ENCODE measurements around the gene SLCO2A1.

The SLCO2A1 gene

GRCh38 chr3:134034005-134034785 is 4.5 kb upstream of the SLCO2A1 start:
- no peak for DNase-seq (ENCODE audit: low read depth)

DNA sequence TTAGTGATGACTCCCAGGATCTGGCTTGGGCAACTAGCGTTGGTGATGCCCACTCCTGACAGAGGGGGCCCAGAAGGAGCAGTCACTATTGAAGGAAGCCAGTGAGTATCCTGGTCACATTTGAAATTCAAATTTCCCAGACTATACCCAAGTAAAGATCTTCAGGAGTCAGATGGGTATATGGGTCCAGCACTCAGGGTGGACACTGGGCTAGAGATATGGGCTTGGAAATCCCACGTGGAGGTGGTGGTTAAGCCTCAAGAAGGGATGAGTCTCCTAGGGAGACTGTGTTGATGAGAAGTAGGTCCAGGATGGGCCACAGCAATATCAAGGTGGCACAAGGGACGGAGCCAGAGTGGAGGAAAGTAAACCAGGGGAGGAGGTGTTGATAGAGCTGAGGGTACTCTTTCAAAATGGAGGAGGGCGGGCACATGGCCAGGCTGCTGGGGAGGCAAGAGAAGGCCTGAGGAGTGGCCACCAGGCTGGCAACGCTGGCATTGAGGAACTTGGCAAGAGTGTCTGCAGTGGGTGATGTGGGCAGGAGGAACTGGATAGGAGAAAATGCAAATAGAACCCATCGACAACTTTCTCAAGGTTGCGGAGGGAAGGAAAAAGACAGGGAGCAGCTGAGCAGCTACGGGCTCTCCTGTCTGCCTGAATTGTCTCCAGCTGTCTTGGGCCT is 3.7 kb upstream of the SLCO2A1 start:
- DNase-seq (ENCODE audit: low read depth): no peak

- DNase-seq (ENCODE audit: low read depth): no peak
Measured at GRCh38 chr3:134031348-134031915, 1.7 kb upstream of the SLCO2A1 start.

DNA sequence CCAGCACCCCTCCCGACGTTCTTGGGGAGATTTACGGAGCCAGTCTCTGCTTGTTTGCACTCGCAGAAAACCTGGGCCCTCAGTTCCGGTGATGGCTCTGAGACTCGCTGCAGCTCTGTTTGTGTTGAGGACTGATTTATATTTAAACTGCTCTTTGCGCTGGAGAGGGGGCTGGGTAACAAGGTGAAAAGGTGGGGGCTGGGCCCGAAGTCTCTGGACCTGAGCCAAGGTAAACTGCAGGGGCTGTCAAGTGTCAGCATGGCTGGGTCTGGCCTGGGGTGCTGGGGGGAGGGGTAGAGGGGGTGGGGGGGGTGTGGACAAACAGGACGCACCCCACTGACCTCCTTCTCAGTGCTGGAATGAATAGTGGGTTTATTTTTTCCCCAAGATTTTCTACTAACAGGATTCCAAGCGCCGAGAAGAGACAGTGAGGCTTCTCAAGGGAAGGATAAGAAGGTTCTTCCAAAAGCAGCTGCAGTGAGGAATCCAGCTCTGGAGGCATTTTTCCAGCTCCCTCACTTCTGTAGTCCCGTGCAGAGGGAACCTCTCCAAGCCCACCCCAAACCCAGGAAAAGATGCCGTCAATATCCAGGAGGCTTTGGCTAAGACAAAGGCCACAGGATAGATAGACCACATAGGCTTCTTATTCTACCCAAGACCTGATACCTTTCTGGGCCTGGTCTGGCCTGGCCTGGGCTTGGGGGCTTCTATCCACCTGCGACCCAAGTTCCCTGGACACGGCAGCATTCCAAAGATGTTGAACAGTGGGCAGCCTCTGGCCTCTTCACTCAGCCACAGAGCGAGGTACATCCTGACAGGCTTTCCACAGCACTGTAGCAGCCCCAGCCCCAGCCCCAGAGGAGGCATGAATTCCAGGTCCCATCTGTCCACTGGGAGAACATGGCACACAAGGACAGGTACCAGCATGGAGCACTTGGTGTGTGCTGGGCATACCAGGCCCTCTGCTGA is 938 bp upstream of the SLCO2A1 start:
- no peak for DNase-seq (ENCODE audit: low read depth)

DNA sequence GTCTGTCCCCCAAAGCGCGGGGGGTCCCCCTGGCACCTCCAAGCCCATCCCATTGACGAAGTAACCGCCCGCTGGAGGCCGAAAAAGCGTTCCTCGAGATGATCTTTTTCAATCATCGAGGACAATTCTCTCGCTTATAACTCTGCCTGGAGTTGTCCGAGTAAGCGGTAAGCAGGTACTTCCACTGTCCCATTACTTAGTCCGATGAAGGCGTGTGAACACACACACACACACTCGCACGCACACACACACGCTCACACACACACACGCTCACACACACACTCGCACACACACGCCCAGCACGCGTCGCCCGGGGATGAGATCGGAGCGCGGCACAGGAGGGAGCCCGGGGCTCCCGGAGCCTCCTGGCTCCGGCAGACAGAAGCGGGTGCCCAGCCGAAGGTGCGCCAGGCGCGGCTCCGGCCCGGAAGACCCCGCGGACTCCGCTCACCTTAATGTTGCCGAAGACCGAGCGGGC is 430 bp downstream of the SLCO2A1 start:
- DNase-seq (ENCODE audit: low read depth): no peak

DNA sequence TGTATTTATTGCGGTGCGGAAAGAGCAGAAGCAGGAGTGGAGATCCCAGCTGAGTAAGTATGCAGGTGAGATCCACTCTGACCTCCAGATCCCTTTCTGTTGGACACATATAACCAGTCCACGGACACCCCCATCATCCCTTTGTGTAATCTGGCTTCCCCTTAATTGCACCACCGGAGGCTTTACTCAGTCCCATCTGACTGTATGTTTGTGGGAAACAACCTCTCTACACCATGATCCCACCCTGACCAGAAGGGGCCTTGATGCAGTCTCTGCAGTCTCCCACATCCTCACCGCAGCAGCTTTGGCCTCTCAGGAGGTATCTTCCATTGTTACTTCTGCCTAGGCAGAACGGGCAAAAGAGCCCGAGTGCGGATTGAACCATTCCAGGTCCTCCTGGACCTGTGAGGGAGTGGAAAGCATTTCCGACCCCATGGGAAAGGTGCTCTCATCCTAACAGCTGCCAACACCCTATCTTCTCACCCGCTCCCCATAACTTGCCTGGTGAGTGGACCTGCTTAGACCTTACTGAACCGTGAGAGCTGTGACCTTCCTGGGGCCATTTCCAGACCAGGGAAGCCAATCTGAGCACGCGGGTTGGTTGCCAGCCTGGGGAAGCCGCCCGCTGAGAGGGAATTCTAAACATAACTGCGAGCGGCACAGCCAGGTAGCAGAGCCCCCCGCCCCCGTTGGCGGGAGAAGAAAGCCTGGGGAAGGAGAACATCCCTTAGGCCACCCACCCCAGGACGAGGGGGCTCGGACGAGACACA is 1.1 kb downstream of the SLCO2A1 start:
- no peak for DNase-seq (ENCODE audit: low read depth)

GRCh38 chr3:134027631-134028030 is 2.1 kb downstream of the SLCO2A1 start:
- no peak for DNase-seq (ENCODE audit: low read depth)

DNA sequence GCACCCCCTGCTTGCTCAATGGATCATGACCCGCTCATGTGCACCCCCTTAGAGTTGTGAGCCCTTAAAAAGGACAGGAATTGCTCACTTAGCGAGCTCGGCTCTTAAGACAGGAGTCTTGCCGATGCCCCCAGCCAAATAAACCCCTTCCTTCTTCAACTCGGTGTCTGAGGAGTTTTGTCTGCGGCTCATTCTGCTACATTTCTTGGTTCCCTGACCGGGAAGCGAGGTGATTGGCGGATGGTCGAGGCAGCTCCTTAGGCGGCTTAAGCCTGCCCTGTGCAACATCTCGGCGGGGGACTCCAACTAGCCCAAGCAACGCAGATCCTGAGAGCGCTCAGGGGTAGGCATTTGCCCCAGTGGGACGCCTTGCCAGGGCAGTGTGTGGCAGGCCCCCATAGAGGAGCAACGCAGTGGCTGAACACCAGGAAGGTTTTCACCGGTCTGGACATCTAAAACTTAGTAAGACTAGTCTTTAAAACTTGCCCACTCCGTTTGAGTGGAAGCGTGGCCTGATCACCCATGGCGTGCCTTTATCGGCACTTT is 9.5 kb downstream of the SLCO2A1 start:
- no peak for DNase-seq (ENCODE audit: low read depth)

GRCh38 chr3:134018850-134019249 is 10.9 kb downstream of the SLCO2A1 start:
- no peak for DNase-seq (ENCODE audit: low read depth)

GRCh38 chr3:134018406-134018805 is 11.3 kb downstream of the SLCO2A1 start:
- no peak for DNase-seq (ENCODE audit: low read depth)

- DNase-seq (ENCODE audit: low read depth): no peak
Measured at GRCh38 chr3:134017490-134017889, 12.2 kb downstream of the SLCO2A1 start.

- no peak for DNase-seq (ENCODE audit: low read depth)
Measured at GRCh38 chr3:134014270-134014669, 15.5 kb downstream of the SLCO2A1 start.

DNA sequence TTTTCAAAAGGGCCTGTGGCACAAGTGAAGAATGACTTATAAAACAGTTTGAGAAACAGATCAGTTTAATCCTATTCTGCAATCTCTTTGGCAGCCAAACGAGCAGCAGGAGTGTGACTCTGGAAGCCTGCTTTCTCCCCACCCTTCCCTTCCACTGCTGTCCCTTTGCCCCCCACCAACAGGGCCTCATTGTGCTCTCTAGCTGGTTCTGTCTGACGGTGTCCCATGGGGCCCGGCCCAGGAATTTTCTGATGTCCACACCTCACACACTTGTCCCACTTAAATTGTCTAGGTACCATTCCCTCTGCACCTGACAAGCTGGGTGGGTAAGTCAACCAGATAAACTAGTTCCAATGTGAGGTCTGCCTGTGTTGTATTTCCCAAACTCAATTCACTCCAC is 16.4 kb downstream of the SLCO2A1 start:
- no peak for DNase-seq (ENCODE audit: low read depth)

DNA sequence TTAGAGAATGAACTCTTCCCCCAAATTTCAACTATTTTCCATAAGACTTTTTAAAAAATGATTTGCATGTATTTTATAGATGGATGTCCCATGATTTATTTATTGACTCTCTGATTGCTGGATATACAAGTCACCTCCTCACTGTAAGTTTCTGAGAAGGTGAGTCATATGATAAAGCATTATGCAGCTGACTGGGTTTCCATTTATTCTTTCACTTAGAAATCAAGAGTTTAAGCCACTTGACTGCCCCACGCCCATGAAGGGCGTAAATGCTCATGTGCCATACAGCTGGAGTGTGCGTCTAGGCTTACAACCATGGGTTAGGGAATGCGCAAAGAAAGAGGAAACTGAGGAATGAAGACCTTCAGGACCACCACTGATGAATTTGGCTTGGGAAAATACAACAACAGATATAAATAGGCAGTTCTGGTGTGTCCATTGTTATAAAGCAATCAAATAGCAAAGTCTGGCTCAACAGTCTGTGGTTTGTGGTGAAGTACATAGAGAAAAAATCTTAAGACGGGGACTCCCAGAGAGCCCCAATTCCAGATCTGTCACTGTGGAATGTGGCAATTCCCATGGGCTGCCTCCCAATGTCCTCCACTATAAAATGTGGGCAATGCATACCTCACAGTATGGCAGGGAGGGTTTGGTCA is 20.3 kb downstream of the SLCO2A1 start:
- no peak for DNase-seq (ENCODE audit: low read depth)

- no peak for DNase-seq (ENCODE audit: low read depth)
Measured at GRCh38 chr3:134008630-134009156, 21.0 kb downstream of the SLCO2A1 start.

DNA sequence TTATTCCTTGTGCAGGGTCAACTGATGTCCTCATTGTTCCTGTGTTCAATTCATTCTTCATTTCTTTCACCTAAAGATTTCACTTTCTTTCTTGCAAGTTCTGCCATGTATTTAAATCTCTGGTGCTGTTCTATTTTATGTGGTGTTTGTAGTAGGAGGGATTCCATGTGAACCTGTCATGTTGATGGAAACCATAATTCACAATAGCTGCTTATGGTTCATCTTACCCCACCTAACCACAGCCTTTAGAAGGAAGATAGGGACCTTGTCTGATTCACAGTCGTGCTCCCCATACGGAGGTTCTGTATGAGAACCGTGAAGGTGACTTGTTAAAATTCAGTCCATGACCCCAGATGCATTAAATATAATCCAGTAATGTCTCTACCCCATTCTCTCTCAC is 21.9 kb downstream of the SLCO2A1 start:
- DNase-seq (ENCODE audit: low read depth): no peak

DNA sequence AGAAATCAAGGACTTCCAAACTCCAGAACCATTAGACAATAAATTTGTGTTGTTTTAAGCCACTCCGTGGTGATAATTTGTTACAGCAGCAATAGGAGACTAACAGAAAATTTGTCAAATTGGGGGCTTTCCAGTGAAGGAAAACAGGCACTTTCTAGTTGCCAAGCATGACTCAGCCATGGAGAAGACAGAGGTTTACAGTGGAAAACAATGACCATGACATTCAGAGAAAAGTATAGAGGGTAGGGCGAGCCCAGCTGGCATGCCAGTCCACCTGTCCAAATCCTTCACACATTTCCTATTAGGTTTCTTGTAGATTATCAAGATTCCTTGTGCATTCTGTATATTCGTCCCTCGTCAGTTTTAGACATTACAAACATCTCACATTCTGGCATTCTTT is 24.9 kb downstream of the SLCO2A1 start:
- no peak for DNase-seq (ENCODE audit: low read depth)

DNA sequence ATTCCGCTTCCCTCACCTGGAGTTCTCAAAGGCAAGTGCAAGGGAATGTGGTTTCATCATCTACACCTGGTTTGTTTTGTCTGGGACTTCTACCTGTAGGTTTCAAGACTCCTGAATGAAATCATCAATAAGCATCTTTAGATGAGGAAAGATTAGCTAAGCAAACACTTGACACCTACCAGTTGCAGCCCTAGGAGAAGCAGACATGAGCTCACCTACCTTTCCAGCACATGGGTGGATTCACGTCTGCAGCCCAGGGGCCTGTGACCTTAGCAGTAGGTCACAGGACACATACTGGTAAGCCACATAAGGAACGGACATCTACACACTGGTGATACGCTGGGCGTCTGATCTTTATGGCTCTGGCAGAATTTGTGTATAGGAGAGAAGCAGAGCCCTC is 26.7 kb downstream of the SLCO2A1 start:
- DNase-seq (ENCODE audit: low read depth): no peak

- DNase-seq (ENCODE audit: low read depth): no peak
Measured at GRCh38 chr3:134002306-134002705, 27.4 kb downstream of the SLCO2A1 start.

DNA sequence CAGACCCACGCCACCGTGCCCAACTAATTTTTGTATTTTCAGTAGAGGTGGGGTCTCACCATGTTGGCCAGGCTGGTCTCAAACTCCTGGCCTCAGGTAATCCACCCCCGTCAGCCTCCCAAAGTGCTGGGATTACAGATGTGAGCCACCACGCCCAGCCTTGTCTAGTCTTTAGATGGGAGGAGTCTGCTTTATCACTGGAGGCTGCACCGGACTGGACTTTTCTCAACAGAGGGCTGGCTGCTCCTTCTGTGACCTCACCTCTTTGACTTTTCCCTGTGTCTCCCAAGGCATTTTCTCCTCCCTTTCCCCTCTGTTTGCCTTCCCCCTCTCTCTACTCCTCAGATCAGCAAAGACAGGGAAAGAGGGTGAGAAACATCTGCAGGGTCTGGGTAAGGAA is 28.5 kb downstream of the SLCO2A1 start:
- DNase-seq (ENCODE audit: low read depth): no peak
